GM12878 (cell line): Measurements from ENCODE around the gene CREBRF. TPM values are rescaled to one million over a fixed set of nuclear protein-coding genes. Genes with fewer than 3 reads are reported as not detected.
"Not testable (repeated sequence)": the region's sequence is repeated elsewhere in the genome, so short reads cannot be mapped to it uniquely, and the experiment has no call there.

Experiments
- ATAC-seq: fragments of 200-7000 bp; cut with Tn5 transposase; 3 replicates; pipeline ENCODE4 v1.9.1; 2020; ENCODE audit warnings: mild to moderate bottlenecking, moderate library complexity
- BruUV-seq: library from RNA; stranded (reverse); fragments of 400-500 nt; replicated peaks from 2 replicates; lab custom pipeline; 2021; lab: Mats Ljungman, UMichigan
- CTCF ChIA-PET: fragments of 300-600 bp; sonication (Branson Sonifier 250); formaldehyde crosslinking; extraction: SDS; loops from one replicate; lab custom pipeline; 2021; ENCODE audit warnings: inconsistent platforms; lab: Yijun Ruan, JAX
- POLR2A ChIA-PET: fragments of 350-600 bp; formaldehyde crosslinking; extraction: SDS; loops from one replicate; lab custom pipeline; 2021; ENCODE audit warnings: inconsistent platforms; lab: Charles Lee
- RAD21 ChIA-PET: fragments of 300-600 bp; sonication (Branson Sonifier 250); formaldehyde crosslinking; loops from one replicate; lab custom pipeline; 2023; ENCODE audit warnings: antibody characterized with exemption; ENCODE audit not compliant: unreplicated experiment; lab: Charles Lee
- SMC1A ChIA-PET: fragments of 300-600 bp; sonication (Branson Sonifier 250); formaldehyde crosslinking; loops from one replicate; lab custom pipeline; 2023; ENCODE audit not compliant: unreplicated experiment, uncharacterized antibody; lab: Charles Lee
- DNase-seq: peaks from one replicate; pipeline ENCODE4 v3.0.0-alpha.2; 2011; ENCODE audit warnings: low read depth, low spot score
- FAIRE-seq: peaks from 3 replicates; lab custom pipeline; 2011; peaks lifted over from hg19 to GRCh38; lab: Jason Lieb, UNC
- H2AFZ ChIP-seq: 2 replicates; pipeline ENCODE4 v1.6.0; 2011; ENCODE audit warnings: low read depth, low read length, control low read depth; ENCODE audit not compliant: control insufficient read depth
- H3K27ac ChIP-seq: 2 replicates; pipeline ENCODE4 v1.5.1; 2011; ENCODE audit warnings: control low read depth; ENCODE audit not compliant: control insufficient read depth, insufficient read depth
- H3K27me3 ChIP-seq, 2 experiments: replicated peaks in 1 of 2; 2 replicates each; pipeline versions ENCODE4 v1.6.0 to v1.6.1; 2011; ENCODE audit warnings: low read length in 1 of 2; ENCODE audit not compliant: control insufficient read depth in 2 of 2, insufficient read depth in 2 of 2
- H3K36me3 ChIP-seq, 2 experiments: 2 replicates each; pipeline ENCODE4 v1.5.1; 2011; ENCODE audit warnings: low read length in 1 of 2; ENCODE audit not compliant: control insufficient read depth in 2 of 2, insufficient read depth in 2 of 2
- H3K4me1 ChIP-seq: 2 replicates; pipeline ENCODE4 v1.6.1; 2011; ENCODE audit warnings: mild to moderate bottlenecking, low read length, moderate library complexity, mixed read lengths; ENCODE audit not compliant: control insufficient read depth, insufficient read depth
- H3K4me2 ChIP-seq: 2 replicates; pipeline ENCODE4 v1.6.0; 2011; ENCODE audit warnings: control low read depth; ENCODE audit not compliant: control insufficient read depth, insufficient read depth
- H3K4me3 ChIP-seq: fragments of 200-600 bp; sonication (generic); 2 replicates; pipeline ENCODE4 v1.5.1; 2016
- H3K79me2 ChIP-seq: 2 replicates; pipeline ENCODE4 v1.6.0; 2011; ENCODE audit warnings: low read length; ENCODE audit not compliant: control insufficient read depth, insufficient read depth
- H3K9ac ChIP-seq: 2 replicates; pipeline ENCODE4 v1.8.0; 2011; ENCODE audit warnings: low read length, control low read depth, mixed read lengths; ENCODE audit not compliant: control insufficient read depth, insufficient read depth
- H3K9me3 ChIP-seq: replicated peaks from 3 replicates; pipeline ENCODE4 v1.5.1; 2011; ENCODE audit warnings: mild to moderate bottlenecking, low read length; ENCODE audit not compliant: control insufficient read depth, insufficient read depth
- H4K20me1 ChIP-seq: 2 replicates; pipeline ENCODE4 v1.6.0; 2011; ENCODE audit not compliant: control insufficient read depth, insufficient read depth
- TARDBP ChIP-seq: IDR thresholded peaks from 2 replicates; pipeline ENCODE4 v1.6.1; 2016; ENCODE audit warnings: borderline replicate concordance
- ZNF384 ChIP-seq: IDR thresholded peaks from 2 replicates; pipeline ENCODE4 v1.6.1; 2012; ENCODE audit warnings: low read depth, mild to moderate bottlenecking, low read length, improper control_type of control experiment, borderline replicate concordance
- WGBS: methylation state at CpG from one replicate; pipeline ENCODE4 v1.1.6; 2016; ENCODE audit warnings: low lambda C conversion rate; ENCODE audit not compliant: insufficient replicate concordance, insufficient coverage; ENCODE audit errors: missing lambda C conversion rate; 5-methylcytosine and 5-hydroxymethylcytosine counted together
- in situ Hi-C: fragments of 300-500 bp; cut with MboI; formaldehyde crosslinking; loops from 9 replicates; pipeline ENCODE4 v1.14.3; 2018; ENCODE audit warnings: mixed read lengths
- intact Hi-C: fragments of 100-400 bp; cut with micrococcal nuclease; formaldehyde crosslinking; loops from one replicate; pipeline ENCODE4 v1.14.2; 2022; ENCODE audit not compliant: unreplicated experiment
- polyA plus RNA-seq, 11 experiments: library from polyadenylated mRNA; depleted of rRNA in 4 of 11; unstranded in 6 of 11; stranded (reverse) in 5 of 11; fragments of >200 nt; fragmentation: Nextera tagmentation in 4 of 11; fragmentation: Illumina TruSeq in 1 of 11; extraction: Ambion mirVana in 4 of 11; extraction: Trizol in 1 of 11; gene quantifications; 1 replicate in 1 of 11; 2 replicates in 10 of 11; pipeline versions ENCODE4 v1.2.1 to v1.2.3, GENCODE V29; 2011 to 2016; ENCODE audit warnings: inconsistent platforms in 2 of 11, missing spikeins in 2 of 11, low read depth in 1 of 11
- total RNA-seq, 4 experiments: library from RNA; depleted of rRNA in 3 of 4; stranded (reverse); fragments of >200 nt in 3 of 4; fragmentation: Illumina TruSeq in 1 of 4; extraction: Trizol in 1 of 4; gene quantifications; 2 replicates each; pipeline versions ENCODE4 v1.2.1 to v1.2.3, GENCODE V29; 2013 to 2021
- TF ChIP-seq, protein P1 (sequence below): fragments of 450-650 bp; conservative IDR thresholded peaks from 2 replicates; pipeline ENCODE4 v1.6.1; 2017; ENCODE audit warnings: mild to moderate bottlenecking, moderate library complexity
- TF ChIP-seq, protein P2 (sequence below): fragments of 450-650 bp; IDR thresholded peaks from 2 replicates; pipeline ENCODE4 v1.6.1; 2018; ENCODE audit warnings: borderline replicate concordance, mild to moderate bottlenecking; ENCODE audit not compliant: partially characterized antibody

CREBRF gene
- total and polyA plus RNA-seq, 10 of the 15 experiments (the other 5 are each of a cell fraction or from before 2014, with no cell fraction given): 1.2 to 12.7 (median 3.9) TPM

- TF ChIP-seq, protein P1, sequence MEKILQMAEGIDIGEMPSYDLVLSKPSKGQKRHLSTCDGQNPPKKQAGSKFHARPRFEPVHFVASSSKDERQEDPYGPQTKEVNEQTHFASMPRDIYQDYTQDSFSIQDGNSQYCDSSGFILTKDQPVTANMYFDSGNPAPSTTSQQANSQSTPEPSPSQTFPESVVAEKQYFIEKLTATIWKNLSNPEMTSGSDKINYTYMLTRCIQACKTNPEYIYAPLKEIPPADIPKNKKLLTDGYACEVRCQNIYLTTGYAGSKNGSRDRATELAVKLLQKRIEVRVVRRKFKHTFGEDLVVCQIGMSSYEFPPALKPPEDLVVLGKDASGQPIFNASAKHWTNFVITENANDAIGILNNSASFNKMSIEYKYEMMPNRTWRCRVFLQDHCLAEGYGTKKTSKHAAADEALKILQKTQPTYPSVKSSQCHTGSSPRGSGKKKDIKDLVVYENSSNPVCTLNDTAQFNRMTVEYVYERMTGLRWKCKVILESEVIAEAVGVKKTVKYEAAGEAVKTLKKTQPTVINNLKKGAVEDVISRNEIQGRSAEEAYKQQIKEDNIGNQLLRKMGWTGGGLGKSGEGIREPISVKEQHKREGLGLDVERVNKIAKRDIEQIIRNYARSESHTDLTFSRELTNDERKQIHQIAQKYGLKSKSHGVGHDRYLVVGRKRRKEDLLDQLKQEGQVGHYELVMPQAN: no peak
- TF ChIP-seq TARDBP: no peak
- TF ChIP-seq, protein P2, sequence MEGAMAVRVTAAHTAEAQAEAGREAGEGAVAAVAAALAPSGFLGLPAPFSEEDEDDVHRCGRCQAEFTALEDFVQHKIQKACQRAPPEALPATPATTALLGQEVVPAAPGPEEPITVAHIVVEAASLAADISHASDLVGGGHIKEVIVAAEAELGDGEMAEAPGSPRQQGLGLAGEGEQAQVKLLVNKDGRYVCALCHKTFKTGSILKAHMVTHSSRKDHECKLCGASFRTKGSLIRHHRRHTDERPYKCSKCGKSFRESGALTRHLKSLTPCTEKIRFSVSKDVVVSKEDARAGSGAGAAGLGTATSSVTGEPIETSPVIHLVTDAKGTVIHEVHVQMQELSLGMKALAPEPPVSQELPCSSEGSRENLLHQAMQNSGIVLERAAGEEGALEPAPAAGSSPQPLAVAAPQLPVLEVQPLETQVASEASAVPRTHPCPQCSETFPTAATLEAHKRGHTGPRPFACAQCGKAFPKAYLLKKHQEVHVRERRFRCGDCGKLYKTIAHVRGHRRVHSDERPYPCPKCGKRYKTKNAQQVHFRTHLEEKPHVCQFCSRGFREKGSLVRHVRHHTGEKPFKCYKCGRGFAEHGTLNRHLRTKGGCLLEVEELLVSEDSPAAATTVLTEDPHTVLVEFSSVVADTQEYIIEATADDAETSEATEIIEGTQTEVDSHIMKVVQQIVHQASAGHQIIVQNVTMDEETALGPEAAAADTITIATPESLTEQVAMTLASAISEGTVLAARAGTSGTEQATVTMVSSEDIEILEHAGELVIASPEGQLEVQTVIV: no peak
- no peak for TF ChIP-seq ZNF384
Observed at GRCh38 chr5:173123416-173123815, 67.3 kb downstream of the CREBRF start (continued).

DNA sequence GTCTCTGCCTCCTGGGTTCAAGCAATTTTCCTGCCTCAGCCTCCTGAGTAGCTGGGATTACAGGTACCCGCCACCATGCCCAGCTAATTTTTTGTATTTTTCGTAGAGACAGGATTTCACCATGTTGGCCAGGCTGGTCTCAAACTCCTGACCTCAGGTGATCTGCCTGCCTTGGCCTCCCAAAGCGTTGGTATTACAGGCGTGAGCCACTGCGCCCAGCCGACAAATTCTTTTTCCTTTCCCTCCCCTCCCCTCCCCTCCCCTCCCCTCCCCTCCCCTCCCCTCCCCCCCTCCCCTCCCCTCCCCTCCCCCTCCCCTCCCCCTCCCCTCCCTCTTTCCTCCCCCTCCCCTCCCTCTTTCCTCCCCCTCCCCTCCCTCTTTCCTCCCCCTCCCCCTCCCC, 76.0 kb downstream of the CREBRF start:
- H3K79me2 ChIP-seq, H2AFZ ChIP-seq, H3K9ac ChIP-seq, SMC1A ChIA-PET, RAD21 ChIA-PET, ATAC-seq, H3K27ac ChIP-seq, FAIRE-seq, DNase-seq, in situ Hi-C loops, H3K4me2 ChIP-seq, H3K4me1 ChIP-seq, H3K27me3 ChIP-seq, H4K20me1 ChIP-seq, H3K9me3 ChIP-seq, H3K36me3 ChIP-seq, H3K4me3 ChIP-seq, intact Hi-C loops, BruUV-seq, POLR2A ChIA-PET: not testable (repeated sequence)
- 89% methylated on average over 5 of the region's 6 CpGs for WGBS
- CTCF ChIA-PET: interaction anchor here (0.6 to 0.9 kb wide), 2 partner anchors 52 to 1411 kb away, joined by 3 read pairs; no protein-coding TSS in a partner anchor
